Activated T-cell treated with anti-CD3 and anti-CD28 coated beads, Interleukin-2, amount 50 U/mL, for 72 hours (primary cell): ENCODE results near the gene KCND3. TPM values are rescaled to one million over a fixed set of nuclear protein-coding genes. Genes with fewer than 3 reads are reported as not detected.

Experiments used
- ATAC-seq, 2 donors: fragments of 150-1000 bp; cut with Tn5 transposase; replicated peaks in 1 of 2; 2 replicates each; pipeline ENCODE4 v1.10.0; 2021; ENCODE audit warnings: moderate library complexity in 2 of 2, mild to moderate bottlenecking in 1 of 2
- DNase-seq, 2 donors: peaks; one replicate each; pipeline ENCODE4 v3.0.0; 2021 to 2022; ENCODE audit warnings: mixed read lengths in 1 of 2
- H3K27ac Mint-ChIP-seq: one replicate; pipeline ENCODE4 v1.8.0; 2022; ENCODE audit warnings: mild to moderate bottlenecking, moderate library complexity, mixed read lengths
- H3K27me3 Mint-ChIP-seq: one replicate; pipeline ENCODE4 v1.8.0; 2022; ENCODE audit warnings: low read depth, mixed read lengths
- H3K36me3 Mint-ChIP-seq, 2 donors: one replicate each; pipeline ENCODE4 v1.8.0; 2022; ENCODE audit warnings: mixed read lengths in 2 of 2, mild to moderate bottlenecking in 1 of 2; ENCODE audit not compliant: insufficient read depth in 2 of 2
- H3K4me1 Mint-ChIP-seq: one replicate; pipeline ENCODE4 v1.8.0; 2022; ENCODE audit warnings: low read depth, mixed read lengths
- H3K4me3 Mint-ChIP-seq, 2 donors: one replicate each; pipeline ENCODE4 v1.8.0; 2022; ENCODE audit warnings: mild to moderate bottlenecking in 2 of 2, mixed read lengths in 2 of 2, moderate library complexity in 2 of 2
- H3K9me3 Mint-ChIP-seq, 2 donors: one replicate each; pipeline ENCODE4 v1.8.0; 2022; ENCODE audit warnings: mixed read lengths in 2 of 2
- total RNA-seq, 2 donors: library from RNA; stranded (reverse); gene quantifications; one replicate each; pipeline ENCODE4 v1.2.3, GENCODE V29; 2022

Gene KCND3
- total RNA-seq, 2 donors from 2014 or later: not detected

DNA sequence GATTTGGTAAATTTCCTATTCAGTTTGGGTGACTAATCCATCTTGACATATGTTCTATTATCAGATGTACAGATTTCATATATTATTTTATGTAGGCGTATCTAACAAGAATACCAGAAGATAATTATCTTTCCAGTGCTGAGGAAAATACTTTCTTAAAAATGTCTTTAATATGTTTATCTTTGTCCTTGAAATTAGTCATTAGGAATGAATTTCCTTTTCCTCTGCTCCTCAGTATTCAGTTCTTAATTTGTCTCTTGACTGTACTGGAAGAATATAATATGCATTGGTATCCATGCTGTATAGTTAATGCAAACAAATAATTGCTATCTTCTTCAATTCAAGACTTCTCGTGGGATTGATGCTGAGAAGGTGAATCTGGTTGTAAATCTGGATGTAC, 227.1 kb downstream of the KCND3 start:
- Mint-ChIP-seq H3K27me3 (no peaks in the 10 kb centered on the region), H3K36me3 (peaks cover 2 to 44% of the 10 kb centered on the region in 2 donors), H3K4me3 (no peak overlapping the region), H3K27ac (no peak overlapping the region), H3K4me1 (peaks cover 34% of the 10 kb centered on the region), H3K9me3 (no peaks in the 10 kb centered on the region)
- ATAC-seq (no peak), DNase-seq (no peak)

DNA sequence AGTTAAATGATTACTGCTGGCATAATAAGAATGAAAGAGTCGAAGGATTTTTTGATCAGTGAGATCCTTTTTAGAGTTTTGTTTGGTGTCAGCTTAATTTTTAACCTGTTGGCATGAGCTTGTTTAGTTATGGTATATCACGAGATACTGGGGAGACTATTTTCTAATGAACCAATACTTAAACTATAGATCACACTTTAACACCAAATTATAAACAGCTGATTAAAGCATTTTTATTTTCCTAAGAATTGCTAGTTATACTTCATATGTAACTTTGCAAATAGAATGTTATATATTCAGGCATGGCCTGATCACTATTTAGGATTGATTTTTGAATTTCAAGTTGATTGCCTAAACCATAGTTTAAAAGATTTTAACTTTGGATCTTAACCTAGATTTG, 227.8 kb downstream of the KCND3 start:
- no peaks in the 10 kb centered on the region for H3K9me3 Mint-ChIP-seq
- H3K36me3 Mint-ChIP-seq: peaks cover 2 to 44% of the 10 kb centered on the region in 2 donors
- peak overlapping the region; percentile 19 for H3K27ac Mint-ChIP-seq
- H3K4me1 Mint-ChIP-seq: peaks cover 39% of the 10 kb centered on the region
- DNase-seq: no peak
- no peak for ATAC-seq
- no peak overlapping the region for H3K4me3 Mint-ChIP-seq
- H3K27me3 Mint-ChIP-seq: no peaks in the 10 kb centered on the region

DNA sequence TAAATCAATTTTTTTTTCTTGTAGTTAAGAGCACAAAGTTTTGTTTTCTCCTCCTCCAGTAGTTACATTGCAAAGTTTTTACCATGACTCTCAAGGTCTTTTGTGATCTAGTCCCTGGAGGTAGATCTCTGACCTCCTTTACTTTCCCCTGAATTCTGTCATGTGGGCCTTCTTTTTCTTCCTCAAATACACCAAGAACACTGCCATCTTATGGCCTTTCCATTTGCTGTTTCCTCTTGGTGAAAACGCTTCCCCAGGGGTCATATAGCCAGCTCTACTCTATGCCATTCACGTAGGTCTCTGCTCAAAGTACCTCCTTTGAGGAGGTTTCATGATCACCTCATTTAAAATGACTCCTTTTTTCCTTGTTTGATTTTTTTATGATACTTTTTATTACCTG, 231.1 kb downstream of the KCND3 start:
- Mint-ChIP-seq H3K36me3 (peaks cover 4 to 32% of the 10 kb centered on the region in 2 donors), H3K27ac (peak overlapping the region; percentile 21), H3K9me3 (no peaks in the 10 kb centered on the region), H3K27me3 (no peaks in the 10 kb centered on the region), H3K4me3 (peak overlapping the region; percentile 28 to 45), H3K4me1 (peaks cover 50% of the 10 kb centered on the region)
- ATAC-seq: no peak
- no peak for DNase-seq

DNA sequence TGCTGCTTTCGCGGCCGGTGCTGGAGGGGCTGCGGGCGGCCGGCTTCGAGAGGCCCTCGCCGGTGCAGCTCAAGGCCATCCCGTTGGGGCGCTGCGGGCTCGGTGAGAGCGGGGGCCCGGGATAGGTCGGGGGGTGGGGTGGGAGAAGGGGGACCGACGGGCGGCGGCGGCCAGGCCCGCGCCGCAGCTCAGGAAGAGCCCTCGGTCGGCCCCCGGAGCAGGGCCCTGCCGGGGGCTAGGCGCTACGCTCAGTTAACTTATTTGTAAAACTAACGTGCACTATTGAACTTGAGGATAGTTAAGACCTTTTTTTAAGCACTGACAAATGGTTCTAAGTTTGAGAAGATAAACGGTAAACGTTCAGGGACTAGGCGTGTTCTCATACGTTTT, 233.3 kb downstream of the KCND3 start:
- Mint-ChIP-seq H3K4me1 (peaks cover 50% of the 10 kb centered on the region), H3K9me3 (no peaks in the 10 kb centered on the region), H3K4me3 (peak overlapping the region; percentile 91 to 94), H3K27me3 (no peaks in the 10 kb centered on the region), H3K36me3 (peaks cover 2 to 20% of the 10 kb centered on the region in 2 donors), H3K27ac (peak overlapping the region; percentile 91)
- ATAC-seq: peak; percentile 23 to 27
- DNase-seq: no peak

DNA sequence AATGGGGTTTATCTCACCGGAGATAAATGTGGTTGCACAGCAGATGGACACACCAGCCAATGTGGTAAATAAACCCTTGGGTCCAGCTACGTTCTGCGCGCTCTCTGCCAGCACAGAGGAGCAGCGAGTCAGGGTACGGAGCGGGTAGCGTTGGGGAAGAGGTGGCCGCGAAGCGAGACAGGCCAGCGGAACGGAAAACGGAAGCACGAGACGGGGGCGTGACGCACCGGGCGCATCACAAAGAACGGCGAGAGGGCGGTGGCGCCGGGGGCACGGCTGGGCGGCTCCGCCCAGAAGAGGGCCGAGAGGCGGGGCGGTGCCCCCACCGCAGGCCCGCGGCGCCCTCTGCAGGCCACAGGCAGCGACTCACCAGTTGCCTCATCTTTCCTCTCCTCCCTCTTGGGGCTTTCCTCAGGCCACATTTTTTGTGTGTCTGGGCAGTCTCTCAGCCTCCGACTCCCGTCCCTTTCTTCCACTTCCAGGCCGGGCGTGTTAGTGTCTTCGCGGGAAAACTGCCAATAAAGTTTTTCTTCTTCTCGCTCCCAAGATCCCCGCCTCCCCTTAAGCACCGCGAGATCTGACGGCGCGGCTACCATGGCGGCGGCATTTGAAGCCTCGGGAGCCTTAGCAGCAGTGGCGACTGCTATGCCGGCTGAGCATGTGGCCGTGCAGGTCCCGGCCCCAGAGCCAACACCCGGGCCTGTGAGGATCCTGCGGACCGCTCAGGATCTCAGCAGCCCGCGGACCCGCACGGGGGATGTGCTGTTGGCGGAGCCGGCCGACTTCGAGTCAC, 233.9 kb downstream of the KCND3 start, which contains the start of gene DDX20:
Gene DDX20 (plus strand): TSS at position 571 of the 793 bp plus-strand sequence. CDS start 24 bp downstream, at position 595.
- peak within 1 kb of the TSS; percentile 91 to 94 for H3K4me3 Mint-ChIP-seq
- H3K27ac Mint-ChIP-seq: peak within 1 kb of the TSS; percentile 94
- peak; percentile 92 to 95 for ATAC-seq
- no peaks in the 10 kb centered on the region for H3K27me3 Mint-ChIP-seq
- H3K4me1 Mint-ChIP-seq: peaks cover 45% of the 10 kb centered on the region
- H3K9me3 Mint-ChIP-seq: no peaks in the 10 kb centered on the region
- DNase-seq: peak; percentile 95 to 96
- peaks cover 2 to 14% of the 10 kb centered on the region in 2 donors for H3K36me3 Mint-ChIP-seq

DNA sequence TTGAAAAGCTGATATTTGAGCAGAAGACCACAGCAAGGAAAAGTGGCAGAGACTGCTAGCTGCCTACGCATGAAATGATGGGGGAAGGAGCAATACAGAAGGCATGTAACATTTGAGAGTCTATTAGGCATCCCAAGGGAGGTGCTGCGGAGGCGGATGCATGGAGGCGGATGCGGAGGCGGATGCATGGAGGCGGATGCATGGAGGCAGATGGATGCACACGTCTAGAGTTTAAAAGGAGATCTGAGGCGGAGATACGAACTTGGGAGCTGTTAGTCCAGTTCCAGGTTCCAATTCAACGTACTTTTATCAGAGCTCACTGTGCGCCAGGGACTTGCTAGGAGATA, 234.5 kb downstream of the KCND3 start:
- peaks cover 2 to 11% of the 10 kb centered on the region in 2 donors for H3K36me3 Mint-ChIP-seq
- H3K9me3 Mint-ChIP-seq: no peaks in the 10 kb centered on the region
- H3K4me3 Mint-ChIP-seq: peak overlapping the region; percentile 91 to 94
- peak overlapping the region; percentile 93 for H3K27ac Mint-ChIP-seq
- H3K4me1 Mint-ChIP-seq: peaks cover 40% of the 10 kb centered on the region
- peak in 1 of 2 donors; percentile 0 for ATAC-seq
- H3K27me3 Mint-ChIP-seq: no peaks in the 10 kb centered on the region
- peak; percentile 24 to 31 for DNase-seq

DNA sequence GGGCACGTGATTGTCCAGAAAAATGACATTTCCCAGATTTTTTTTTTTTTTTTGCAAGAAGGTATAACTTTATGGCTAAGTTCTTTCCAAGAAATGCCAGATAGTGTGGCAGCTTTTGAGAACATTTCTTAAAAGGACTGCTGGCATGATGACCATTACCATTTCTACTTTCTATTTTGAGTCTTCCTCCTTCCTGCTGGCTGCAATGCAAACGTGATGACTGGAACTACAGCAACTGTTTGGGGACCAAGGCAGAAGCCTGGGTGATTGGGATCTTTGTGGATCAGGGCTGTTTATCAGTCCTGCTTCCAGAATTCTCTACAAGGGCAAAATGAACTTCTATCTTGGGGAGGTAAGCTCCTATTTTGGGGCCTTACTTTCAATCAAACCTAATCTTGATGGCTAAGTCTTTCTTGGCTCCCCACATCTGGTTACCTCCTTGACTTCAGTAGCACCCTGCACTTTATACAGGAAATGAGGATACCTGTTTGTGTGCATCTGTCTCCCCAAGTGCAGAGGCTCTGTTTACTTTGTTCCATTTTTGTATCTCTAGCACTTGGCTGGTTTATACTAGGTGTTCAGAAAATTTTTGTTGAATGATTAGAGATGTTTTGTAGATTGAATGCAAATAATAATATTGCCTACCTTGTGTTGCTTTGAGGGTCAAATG, 237.4 kb downstream of the KCND3 start:
- no peaks in the 10 kb centered on the region for H3K9me3 Mint-ChIP-seq
- H3K4me3 Mint-ChIP-seq: no peak overlapping the region
- DNase-seq (no peak), ATAC-seq (no peak)
- H3K27me3 Mint-ChIP-seq: no peaks in the 10 kb centered on the region
- peaks cover 0 to 2% of the 10 kb centered on the region in 2 donors for H3K36me3 Mint-ChIP-seq
- peaks cover 22% of the 10 kb centered on the region for H3K4me1 Mint-ChIP-seq
- H3K27ac Mint-ChIP-seq: no peak overlapping the region

DNA sequence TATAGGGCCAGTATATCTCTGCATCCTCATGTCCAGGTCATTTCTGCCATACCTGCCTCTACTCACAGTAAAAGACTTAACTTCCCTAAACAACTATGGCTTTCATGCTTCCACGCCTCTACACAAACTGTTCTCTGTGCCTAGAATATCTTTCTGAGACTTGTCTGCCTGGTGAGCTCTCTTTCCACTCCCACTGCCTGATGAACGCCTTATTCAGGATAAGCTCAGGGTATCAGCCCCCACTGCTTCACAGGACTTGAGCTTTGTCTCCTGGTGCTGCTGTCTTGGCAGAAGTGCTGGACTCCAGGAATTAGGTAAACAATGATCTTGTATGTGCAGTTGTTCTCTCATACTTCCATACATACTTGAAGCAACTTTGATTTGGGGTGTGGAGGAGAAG, 238.6 kb downstream of the KCND3 start:
- DNase-seq: no peak
- H3K4me3 Mint-ChIP-seq: no peak overlapping the region
- H3K27me3 Mint-ChIP-seq: no peaks in the 10 kb centered on the region
- H3K9me3 Mint-ChIP-seq: no peaks in the 10 kb centered on the region
- peaks cover 0 to 2% of the 10 kb centered on the region in 2 donors for H3K36me3 Mint-ChIP-seq
- no peak for ATAC-seq
- peaks cover 14% of the 10 kb centered on the region for H3K4me1 Mint-ChIP-seq
- no peak overlapping the region for H3K27ac Mint-ChIP-seq

DNA sequence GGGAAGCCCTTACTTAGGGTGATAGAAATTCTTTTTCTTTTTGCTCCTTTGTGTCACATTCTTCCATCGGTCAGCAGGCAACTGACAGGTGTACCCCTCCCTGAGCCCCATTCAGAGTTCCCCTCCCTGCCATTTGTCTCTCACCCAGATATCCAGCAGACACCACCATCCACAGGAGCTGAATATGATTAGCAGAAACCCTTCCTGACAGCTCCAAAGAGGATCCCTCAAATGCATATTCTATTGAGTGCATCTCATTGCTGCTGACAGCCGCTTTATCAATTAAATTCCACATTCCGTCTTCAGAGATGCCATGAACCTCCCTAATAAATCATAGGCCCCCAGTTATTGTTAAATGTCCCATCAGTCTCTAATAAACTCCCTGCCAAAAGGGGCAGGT, 239.8 kb downstream of the KCND3 start:
- H3K4me1 Mint-ChIP-seq: peaks cover 11% of the 10 kb centered on the region
- no peaks in the 10 kb centered on the region for H3K36me3 Mint-ChIP-seq
- no peak for ATAC-seq
- H3K4me3 Mint-ChIP-seq: no peak overlapping the region
- no peak overlapping the region for H3K27ac Mint-ChIP-seq
- DNase-seq: no peak
- H3K9me3 Mint-ChIP-seq: no peaks in the 10 kb centered on the region
- no peaks in the 10 kb centered on the region for H3K27me3 Mint-ChIP-seq

DNA sequence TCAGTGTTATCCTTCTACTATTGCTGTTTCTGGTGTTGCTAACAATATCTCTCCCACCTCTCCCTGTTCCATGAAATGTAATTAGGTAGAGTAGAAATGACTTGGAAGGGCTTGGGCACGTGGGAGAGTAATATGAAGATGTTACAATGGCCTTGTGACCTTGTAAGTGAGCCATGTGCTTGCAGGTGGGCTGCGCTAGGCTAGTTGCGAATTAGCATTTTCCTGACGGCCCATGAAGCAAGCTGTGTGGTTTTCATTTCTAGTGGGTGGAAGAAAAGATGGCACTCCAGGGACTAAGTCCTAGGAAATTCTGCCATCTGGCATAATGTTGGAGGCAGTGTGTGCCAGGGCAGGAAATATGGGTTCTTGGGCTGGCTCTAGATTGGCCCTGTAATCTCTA, 241.5 kb downstream of the KCND3 start:
- Mint-ChIP-seq H3K27ac (no peak overlapping the region), H3K4me1 (peaks cover 8% of the 10 kb centered on the region), H3K36me3 (no peaks in the 10 kb centered on the region), H3K9me3 (no peaks in the 10 kb centered on the region), H3K27me3 (no peaks in the 10 kb centered on the region), H3K4me3 (no peak overlapping the region)
- no peak for ATAC-seq
- no peak for DNase-seq

DNA sequence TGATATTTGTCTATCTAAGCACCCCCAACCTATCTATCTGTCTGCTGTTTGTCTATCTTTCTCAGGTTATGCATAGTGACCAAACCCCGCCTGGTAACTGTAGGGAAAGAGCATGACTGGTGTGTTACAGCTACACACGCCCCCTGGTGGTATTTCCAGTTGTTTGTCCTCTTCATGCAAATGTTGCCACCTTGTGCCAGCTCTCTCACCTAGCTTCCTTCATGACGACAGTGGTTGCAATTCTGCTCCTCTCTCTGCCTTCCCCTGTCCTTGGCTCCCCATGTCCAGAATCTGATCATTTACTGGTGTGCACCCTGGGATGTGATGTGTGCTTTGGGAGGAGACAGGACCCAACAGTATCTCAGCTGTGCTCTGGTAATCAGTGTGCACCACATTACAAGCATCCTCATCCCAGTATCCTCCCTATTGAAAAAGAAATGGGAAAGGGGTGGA, 242.2 kb downstream of the KCND3 start:
- Mint-ChIP-seq H3K9me3 (no peaks in the 10 kb centered on the region), H3K36me3 (no peaks in the 10 kb centered on the region), H3K4me3 (no peak overlapping the region), H3K4me1 (peaks cover 8% of the 10 kb centered on the region), H3K27ac (no peak overlapping the region), H3K27me3 (peaks cover under 1% of the 10 kb centered on the region)
- ATAC-seq: peak; percentile 82 to 86
- DNase-seq: peak; percentile 78 to 79

DNA sequence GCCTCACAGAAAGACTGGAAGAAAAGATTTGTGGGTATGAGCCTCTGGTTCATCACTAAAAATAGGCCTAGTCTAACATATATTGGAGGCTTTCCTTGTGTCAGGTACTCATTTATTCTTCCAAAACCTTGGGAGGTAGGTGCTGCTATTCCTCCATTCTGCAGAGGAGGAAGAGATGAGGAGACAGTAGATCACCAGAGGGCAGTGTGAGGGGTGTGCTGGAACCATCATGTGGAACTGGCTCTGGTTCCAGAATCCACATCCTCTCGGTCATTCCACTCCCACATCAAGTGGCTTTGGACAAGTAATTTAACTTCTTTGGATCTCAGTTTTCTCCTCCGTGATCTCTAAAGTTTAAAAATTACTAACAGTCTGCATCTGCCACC, 242.9 kb downstream of the KCND3 start:
- peaks cover 8% of the 10 kb centered on the region for H3K27me3 Mint-ChIP-seq
- ATAC-seq (no peak), DNase-seq (no peak)
- no peak overlapping the region for H3K27ac Mint-ChIP-seq
- H3K4me1 Mint-ChIP-seq: peaks cover 8% of the 10 kb centered on the region
- H3K36me3 Mint-ChIP-seq: no peaks in the 10 kb centered on the region
- H3K4me3 Mint-ChIP-seq: no peak overlapping the region
- H3K9me3 Mint-ChIP-seq: no peaks in the 10 kb centered on the region
